GM21367 (cell line): ENCODE data around the gene CD93.

ENCODE experiments used
- ATAC-seq: cut with Tn5 transposase; IDR thresholded peaks from one replicate; pipeline ENCODE4 v1.9.1; 2021; ENCODE audit not compliant: unreplicated experiment

CD93 gene

DNA sequence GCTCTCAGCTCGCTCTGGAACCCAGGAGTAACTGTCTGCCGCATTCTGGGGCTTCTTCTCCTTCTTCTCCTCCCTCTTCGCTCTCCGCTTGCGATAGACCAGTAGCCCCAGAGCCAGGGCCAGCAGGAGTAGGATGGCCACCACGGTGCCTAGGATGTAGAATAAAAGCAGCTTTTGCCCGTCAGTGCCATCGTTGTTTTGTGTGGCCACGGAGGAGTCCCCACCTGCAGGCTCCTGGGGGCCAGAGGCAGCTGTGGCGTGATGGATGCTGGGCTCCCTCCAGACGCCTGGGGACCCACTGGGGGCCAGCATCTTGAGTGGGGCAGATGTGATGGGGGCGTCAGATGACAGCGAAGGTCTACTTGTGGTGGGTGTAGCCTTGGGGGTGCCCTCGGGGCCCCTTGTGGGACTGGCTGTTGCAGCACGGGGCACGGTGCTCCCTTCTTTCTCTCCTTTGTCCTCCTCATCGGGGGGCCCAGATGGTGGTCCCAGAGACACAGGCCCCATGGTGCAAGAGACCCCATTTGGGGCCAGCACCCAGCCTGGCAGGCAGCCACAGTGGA lies 1.8 kb downstream of the CD93 start:
- ATAC-seq = no peak

DNA sequence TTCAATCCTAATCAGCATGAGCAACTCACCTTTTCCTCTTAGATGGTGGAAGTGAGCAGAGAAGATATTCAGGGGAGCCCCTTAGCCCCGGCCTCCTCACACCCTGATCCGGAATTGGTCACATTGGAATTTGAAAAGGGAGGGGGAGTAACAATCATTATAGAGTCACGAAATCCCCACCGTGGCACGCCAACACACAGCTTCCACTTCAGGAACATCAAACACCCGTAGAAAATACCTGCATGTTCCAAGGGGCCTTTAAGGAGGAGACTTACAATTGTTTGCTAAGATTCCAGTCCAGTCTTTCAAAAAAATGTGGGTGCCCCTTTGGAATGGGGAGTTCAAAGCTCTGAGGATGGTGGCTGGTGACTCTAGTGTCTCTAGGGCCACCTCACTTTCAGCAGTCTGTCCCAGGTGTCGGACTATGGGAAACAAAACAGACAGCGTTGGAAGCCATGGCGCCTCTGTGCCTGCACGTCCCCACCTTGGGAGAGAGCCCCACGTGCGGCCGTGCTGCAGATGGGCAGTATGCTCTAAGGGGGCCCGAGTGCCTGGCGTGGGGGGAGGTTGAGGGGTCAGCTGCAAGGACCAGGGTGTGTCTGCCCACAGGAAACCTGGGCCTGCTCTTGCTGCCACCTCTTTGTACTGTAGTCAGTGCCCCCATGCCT lies 2.4 kb downstream of the CD93 start:
- no peak for ATAC-seq

DNA sequence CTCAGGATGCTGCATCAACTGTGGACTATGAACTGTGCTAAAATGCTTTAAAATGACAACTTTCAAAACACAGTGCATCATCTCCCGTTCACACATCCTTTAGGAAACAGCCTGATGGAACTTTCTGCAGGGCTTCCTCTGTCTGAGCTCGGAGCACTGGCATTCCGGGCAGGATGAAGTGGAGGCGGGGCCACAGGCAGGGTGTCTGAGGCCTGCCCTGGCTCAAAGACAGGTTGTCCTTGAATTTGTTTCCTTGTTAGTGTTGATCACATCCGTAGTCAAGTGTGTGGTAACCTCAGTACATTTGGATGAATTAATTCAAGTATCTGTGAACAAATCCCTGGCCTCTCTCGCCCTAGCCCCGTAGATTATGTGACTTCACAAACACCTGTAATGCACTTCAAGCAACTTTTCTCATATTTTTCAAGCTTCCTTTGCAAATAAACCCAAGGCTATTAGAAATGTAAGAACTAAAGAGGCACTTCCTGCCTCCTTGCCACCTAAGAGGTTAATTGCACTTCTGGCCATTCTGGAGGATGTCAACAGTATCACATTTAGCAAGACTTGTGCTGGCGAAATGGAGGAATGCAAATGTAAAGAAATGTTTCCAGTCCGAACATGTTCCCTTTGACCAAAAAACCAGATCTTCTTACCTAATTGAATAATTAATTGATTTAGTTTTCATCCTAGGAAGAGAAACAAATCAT lies 3.1 kb downstream of the CD93 start:
- ATAC-seq = no peak

- no peak for ATAC-seq
Observed at GRCh38 chr20:23081263-23081819, 4.8 kb downstream of the CD93 start.

- no peak for ATAC-seq
Observed at GRCh38 chr20:23080521-23080920, 5.6 kb downstream of the CD93 start.

DNA sequence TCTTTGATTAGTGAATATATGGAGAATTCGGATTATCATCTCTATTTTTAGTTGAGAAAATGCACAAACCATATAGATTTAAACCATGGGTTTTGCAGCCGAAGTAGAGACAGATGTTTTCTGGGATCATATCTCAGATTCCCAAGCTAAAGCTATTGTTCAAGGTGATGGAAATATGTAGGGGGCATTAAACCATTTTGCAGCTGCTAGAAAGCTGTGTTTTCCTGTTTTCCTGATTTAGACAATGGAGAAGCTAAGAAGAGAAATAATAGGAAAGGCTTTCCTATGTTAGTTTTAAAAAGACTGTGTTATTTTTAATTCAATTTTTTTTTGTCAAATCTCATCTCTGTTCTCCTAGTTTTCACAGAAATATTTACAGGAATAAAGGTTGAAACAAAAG lies 6.2 kb downstream of the CD93 start:
- no peak for ATAC-seq

DNA sequence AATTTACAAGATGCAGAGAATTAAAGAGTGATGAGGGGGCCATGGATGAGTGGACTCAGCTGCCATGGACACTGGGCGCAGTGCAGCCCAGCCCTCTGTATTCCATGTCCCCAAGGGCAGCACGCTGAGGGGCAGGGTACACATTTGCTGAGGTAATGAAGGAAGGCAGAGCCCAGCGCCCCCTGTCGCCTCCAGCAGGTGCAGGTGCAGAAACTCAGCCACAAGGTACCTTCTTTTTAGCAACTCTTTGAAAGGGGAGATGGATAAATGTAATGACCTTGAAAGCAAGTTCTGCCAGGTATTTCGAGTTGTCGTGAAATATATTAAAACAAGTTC lies 7.1 kb downstream of the CD93 start:
- ATAC-seq = no peak

DNA sequence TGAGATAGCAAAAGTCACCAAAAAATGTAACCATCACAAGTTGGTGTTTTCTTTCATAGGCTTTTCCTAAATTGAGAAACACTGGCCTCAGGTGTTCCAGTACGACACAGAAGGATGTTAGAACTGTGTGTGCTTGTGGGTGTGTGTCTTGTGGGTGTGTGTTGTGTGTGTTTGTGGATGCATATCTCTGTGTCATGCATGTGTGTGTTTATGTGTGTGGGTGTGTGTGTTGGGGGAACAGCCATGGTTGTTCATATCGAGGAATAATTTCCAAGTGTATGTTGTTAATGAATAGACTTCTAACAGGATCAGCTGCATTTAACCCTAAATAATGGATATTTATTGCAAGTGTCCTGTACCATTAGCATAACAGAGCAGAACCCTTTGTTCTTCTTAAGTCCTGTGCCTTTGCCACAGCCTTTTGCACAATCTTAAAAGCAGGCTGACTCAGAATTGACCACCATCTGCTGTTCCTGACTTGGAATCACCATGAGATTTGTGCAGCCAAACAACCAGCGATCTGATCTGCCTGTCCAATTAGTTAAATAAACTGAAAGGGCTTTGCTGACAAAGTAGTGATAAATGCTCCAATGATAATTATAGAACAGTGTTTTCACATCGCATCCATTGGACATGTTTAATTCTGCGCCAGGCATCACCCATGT lies 7.6 kb downstream of the CD93 start:
- ATAC-seq = no peak

DNA sequence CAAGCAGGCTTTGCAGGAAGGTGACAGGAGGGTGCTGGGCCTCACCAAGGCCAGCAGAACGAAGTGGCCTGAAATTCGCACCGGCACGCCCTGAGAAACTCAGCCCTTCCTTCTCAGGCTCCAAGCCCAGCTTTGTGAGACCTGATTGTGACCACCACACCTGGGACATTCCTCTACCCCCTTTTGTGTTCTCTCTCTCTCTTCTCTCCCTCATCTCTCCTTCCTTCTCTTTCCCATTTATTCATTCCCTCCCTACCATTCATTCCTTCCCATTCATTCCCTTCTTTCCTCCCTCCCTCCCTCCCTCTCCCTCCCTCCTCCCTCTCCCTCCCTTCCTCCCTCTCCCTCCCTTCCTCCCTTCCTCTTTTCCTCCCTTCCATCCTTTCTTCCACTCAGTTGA lies 8.8 kb downstream of the CD93 start:
- no peak for ATAC-seq

- ATAC-seq = no peak
Observed at GRCh38 chr20:23074052-23074451, 12.1 kb downstream of the CD93 start.

GRCh38 chr20:23072892-23073586 lies 13.1 kb downstream of the CD93 start:
- no peak for ATAC-seq

- no peak for ATAC-seq
Observed at GRCh38 chr20:23071996-23072395, 14.1 kb downstream of the CD93 start.

- ATAC-seq = no peak
Observed at GRCh38 chr20:23071398-23071797, 14.7 kb downstream of the CD93 start.

- ATAC-seq = no peak
Observed at GRCh38 chr20:23069108-23069507, 17.0 kb downstream of the CD93 start.

GRCh38 chr20:23068283-23068682 lies 17.8 kb downstream of the CD93 start:
- ATAC-seq = no peak

DNA sequence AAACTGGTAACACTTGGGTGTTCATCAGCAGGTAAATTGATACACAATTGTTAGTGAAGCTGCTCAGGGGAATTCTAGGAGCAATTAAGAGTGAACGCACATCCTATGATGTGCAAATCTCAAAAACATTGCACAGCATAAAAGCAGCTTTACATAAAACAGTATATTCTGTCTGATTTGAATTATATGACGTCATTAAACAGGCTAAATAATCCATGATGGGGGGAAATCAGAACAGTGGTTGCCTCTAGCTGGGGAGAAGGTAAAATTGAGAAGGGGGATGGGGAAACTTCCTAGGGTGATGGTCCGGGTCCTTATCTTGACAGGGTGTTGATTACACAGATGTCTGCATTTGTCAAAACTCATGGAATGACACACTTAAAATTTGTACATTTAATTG lies 19.4 kb downstream of the CD93 start:
- no peak for ATAC-seq

DNA sequence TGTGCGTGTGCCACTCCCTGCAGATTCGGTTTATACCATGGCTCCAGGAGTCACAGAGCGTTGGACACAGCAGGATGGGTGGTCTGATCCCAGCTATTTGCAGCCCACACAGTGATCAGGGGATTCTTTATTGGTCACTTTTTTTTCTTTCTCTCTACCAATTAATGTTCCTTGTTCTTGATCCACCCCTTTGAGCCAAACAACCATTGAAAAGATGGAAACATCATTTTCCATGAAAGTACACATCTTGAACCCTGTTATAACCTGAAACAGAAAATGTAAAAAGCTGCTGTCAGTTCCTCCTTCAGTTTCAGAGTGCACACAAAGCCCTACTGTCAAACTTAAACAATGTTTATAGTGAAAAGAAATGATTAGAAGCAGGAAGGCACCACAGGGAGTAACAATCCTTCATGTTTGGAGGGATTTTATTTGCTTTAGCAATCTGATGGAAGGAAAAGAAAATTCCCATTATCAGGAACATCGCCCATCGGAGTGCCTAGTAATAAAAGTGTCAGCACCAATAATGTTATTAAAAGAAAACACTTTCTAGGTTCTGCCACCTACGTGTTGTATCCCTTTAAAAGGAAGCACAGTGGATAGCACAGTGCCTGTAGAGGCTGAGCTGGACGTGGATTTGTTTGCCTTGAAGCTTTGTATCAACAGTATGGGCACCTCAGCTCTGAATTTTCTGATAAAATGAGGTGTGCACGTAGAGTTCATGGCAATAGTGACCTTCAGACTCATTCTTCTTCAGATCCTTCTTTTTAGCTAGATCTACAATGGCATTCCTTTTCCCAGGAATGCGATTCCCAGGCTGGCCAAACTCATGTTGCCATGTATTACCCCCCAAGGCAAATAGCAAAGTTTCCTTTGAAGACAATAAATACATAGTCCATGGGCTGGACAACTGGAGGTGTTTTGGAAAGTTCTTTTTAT lies 20.6 kb downstream of the CD93 start:
- no peak for ATAC-seq

GRCh38 chr20:23063581-23063980 lies 22.5 kb downstream of the CD93 start:
- no peak for ATAC-seq

- ATAC-seq = no peak
Observed at GRCh38 chr20:23063168-23063567, 23.0 kb downstream of the CD93 start.

DNA sequence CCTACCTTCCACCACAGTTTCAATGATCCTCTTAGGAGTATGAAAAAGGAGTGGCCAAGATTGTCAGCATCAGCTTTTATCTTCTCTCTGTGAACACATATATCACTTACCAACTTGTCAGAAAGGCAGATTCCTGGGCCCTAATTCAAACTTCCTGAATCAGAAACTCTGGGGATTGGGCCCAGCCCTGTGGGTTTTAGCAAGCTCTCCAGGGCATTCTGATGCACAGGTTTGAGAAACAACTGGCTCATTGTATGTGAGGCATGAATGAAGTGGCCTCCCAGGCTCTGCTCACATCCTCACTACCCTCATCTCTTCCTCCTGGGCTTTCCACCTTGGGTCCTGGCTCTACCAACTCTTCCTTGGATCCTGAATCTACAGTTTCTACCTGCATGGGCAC lies 23.5 kb downstream of the CD93 start:
- ATAC-seq = no peak
